Superior temporal gyrus (tissue), 1 donor: ENCODE results near the gene ATP8B4.
"Not testable (repeated sequence)": the region's sequence is repeated elsewhere in the genome, so short reads cannot be mapped to it uniquely, and the experiment has no call there.

Experiments used
- DNase-seq: peaks from one replicate; pipeline ENCODE4 v3.0.0-alpha.2; 2016; ENCODE audit errors: extremely low spot score

ATP8B4 gene

DNA sequence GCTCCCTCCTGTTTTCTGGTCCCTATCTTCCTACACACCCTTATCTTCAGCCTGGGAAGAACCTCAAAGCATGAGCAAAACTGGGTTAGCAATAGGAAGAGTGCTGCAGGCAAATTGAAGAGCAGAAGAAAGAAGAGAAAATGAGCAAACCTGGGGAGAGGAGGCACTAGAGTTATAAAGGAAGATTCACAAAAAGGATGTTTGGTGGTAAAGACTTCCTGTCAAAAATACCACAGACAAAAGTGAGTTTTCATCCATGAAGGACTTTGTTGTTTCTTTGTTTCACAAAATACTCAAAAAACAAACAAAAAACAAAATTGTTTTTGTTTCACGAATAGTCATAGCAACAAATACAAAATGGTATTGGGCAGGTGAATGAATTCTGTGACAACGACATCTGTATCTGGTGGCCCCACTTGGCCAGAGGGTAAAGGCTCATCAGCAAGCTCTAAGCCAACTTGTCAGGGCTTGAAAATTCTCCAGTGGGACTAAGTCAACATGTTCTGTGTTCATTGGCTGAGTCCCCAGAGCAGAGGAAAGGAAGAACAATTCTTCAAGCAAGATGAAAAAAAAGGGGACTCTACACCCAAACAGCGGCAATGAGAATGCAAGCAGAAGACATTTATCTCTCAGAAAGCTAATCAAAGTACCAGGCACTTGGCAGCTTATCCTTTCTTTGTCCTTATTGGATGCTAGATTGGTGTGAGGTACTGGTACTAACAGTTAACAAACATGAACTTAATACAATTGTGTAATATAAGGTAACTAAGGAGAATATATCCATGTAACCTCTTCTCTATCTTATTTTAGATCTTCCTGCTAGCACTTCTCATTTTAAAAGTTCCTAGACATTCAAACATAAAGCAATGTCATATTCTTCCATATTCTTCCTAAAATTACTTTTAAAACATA is 9.7 kb downstream of the ATP8B4 start:
- DNase-seq, result no peak

DNA sequence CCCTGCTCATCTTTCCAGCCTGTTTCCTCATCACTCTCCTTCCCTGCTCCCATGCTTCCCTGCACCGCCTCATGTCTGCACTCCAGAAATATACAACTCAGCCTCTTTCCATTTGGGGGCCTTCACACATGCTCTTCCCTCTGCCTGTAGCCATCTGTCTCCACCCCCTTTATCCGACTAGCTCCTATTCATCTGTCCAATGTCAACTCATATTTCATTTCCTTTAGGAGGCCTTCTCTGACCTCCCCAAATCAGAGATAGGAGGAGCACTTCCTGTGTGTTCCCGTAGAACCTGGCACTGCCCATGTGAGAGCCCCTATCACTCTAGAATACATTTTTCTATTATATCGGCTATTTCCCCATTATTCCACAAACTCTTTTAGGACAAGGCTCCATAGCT is 10.6 kb downstream of the ATP8B4 start:
- no peak for DNase-seq

DNA sequence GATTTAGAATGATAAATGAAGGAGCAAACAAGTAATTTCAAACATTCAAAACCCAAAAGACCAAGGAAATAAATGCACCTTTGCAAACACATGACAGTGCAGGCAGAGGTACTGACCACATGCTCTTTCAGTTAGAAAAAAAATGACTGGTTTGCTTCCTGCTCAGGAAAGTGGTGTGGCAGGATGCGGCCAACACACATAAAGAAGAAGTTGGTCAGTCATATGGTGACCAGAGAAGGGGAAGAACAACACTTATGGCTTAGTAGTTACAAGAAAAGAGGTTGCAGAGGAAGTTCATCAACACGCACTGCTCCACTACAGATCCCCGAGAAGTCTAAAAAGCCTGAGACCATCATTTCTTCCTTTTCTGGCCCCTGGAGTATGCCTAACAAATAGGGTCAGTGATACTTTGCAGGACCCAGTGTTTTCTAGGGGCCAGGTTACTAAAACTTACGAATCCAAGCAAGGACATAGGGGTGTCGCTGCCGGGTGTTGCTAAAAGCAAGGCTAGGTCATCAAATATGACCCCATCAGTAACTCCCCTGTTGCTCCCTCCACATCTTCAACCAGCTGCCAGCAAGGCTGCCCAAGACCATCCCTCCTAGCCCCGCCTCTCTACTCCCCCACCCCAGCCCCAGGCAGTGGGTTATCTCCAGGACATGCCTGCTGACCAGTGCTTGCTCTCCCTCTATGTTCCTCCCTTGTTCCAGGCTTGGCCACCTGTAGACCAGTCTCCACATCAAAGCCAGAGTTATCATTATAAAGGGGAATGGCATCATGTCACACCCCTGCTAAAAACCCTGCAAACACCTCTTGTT is 11.2 kb downstream of the ATP8B4 start:
- peak; percentile 28 for DNase-seq

DNA sequence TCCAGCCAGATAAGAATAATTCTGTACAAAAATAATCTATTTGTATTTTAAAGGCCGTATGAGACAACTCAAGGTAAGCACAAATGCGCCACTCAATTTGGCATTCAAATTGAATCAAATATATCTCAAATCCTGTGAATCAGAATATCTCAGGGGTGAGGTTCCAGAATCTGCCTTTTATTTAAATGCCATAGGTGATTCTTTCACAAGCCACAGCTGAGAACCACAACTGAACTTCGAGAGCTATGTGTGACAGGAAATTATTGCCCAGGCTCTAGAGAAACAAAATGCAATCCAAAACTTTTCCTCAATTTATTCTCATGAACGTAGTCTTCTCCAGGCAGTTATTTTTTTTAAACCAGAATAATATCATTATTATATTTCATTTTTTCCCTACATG is 11.9 kb downstream of the ATP8B4 start:
- no peak for DNase-seq

DNA sequence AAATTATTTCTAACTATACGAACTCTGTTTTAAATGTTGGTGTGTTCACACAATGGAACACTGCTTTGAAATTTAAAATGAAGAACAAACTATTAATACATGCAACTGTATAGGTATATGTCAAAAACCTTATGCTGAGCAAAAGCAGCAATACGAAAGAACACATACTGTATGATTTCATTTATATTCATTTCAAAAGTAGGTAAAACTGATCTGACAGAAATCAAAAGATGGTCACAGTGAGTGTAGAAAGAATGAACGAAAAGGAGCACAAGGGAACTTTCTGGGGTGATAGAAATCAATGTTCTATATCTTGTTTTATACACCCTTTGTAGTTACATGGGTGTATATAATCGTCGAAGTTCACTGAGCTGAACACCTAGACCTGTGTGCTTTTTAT is 12.6 kb downstream of the ATP8B4 start:
- DNase-seq, result no peak

DNA sequence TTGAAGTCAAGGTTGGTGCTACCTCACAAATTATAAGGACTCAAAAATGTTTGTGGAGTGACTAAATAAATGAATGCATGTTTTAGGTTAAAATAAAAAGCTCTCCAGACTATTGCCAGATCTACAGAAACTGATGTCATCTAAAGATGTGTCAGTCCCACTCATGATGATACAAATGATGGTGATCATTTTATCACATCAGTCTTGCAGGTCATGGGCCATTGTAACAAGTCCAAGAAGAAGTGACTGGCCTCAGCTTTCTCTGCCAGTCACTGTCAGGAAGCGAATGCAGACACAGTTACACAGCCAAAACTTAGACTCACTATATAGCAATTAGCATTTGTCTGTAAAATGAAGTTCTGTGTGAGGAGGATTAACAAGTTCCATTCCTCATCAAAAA is 18.5 kb downstream of the ATP8B4 start:
- no peak for DNase-seq

DNA sequence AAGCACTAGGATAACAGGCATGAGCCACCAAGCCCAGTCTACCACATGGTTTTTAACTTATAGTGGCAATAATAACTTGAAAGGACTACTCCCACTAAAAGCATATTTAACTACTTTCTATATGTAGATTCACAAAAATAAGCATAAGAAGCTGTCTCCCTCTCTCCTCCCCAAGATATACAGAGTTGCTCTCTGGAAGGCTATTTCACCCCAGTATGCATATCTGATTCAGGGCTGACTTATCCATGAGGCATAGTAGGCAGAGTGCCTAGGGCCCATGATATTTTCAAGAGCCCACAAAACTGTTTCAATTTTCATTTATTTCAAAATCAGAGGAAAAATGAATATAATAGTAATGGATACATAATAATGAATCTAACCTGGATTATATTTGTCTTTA is 20.5 kb downstream of the ATP8B4 start:
- DNase-seq, result no peak

DNA sequence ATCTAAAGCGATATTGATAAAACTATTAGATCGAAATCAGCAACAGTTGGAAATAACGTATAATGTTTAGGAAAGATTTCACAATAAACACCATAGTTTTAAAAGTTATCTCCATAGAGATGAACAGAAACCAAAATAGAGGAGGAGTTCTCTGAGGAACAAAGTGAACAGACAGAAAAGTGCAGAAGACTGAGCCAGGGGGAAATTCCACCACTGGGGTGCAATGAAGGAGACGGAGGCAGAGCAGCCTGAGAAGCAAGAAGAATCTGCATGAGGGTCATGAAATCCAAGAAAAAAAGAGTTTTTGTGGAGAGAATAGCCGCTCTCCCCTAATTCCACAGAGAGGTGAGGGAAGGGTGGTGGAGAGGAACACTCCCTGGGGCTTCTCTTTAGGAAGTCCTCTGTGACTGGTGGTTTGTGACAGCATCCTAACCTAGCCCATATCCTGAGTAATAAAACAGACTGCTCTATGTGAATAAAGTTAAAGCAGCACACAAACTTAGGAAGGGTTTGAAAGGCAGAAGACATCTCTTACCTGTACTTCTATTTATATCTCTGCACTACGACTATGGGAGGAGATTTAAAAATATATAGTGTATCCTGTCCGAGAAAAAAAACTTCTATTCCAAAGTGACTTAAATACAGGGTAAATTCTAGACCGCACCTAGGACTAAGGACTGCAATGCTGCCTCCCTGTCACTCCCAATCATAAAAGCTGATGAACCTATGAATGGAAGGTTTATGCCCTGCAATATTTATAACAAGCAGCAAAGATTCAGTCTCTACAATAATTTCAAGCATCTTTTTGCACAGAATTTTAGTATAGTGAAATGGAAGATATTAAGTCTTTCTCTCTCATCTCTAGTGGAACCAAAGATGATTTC is 22.9 kb downstream of the ATP8B4 start:
- DNase-seq, result no peak

DNA sequence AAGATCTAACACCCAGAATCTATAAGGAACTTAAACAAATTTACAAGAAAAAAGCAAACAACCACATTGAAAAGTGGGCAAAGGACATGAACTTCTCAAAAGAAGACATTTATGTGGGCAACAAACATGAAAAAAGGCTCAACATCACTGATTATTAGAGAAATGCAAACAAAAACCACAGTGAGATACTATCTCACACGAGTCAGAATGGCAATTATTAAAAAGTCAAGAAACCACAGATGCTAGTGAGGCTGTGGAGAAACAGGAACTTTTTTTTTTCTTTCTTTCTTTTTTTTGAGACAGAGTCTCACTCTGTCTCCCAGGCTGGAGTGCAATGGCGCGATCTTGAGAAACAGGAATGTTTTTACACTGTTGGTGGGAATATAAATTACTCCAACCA is 29.6 kb downstream of the ATP8B4 start:
- not testable (repeated sequence) for DNase-seq

DNA sequence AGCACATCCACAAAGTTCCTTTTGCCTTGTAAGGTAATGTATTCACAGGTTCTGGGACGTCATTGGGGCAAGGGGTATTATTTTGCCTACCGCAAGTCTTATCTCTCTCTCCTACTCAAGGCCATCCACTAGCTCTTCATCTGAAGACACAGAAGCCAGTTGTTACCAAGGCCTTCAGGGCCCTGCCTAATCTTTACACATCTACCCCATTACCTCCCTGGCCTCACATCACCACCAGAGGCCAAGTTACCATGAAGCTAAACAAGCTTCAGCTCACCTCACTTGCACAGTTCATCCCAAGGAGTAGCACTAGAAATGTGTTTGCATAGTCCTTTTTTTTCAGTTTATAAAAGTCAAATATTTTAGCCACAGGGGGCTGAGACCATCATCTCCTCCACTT is 34.1 kb downstream of the ATP8B4 start:
- no peak for DNase-seq

DNA sequence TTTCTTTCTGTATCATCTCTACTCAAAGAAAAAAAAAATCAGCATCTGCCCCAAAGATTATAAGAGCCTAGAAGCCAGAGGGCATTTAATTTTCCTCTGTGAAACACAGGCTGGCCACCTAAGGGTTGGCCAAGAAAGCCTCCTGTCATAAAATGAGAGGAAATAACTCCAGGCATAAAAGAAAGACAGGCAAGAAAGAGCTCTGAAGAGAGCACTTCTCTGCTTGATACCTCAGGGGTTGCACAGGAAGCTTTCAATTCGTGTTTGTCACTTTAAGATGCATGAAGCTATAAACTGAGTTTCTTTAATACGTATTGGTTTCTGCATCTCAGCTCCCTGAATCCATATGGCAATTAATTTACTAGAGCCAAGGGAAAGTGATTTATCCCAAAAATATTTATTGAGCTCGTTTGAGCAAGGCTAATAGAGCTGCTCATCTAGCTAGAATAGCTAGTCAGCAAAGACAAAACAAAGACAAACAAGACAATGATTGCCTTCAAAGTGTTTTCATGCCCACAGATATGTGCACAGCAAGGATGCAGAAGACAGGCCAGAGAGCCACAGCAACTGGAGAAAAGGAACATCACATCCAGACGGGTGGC is 35.5 kb downstream of the ATP8B4 start:
- no peak for DNase-seq

DNA sequence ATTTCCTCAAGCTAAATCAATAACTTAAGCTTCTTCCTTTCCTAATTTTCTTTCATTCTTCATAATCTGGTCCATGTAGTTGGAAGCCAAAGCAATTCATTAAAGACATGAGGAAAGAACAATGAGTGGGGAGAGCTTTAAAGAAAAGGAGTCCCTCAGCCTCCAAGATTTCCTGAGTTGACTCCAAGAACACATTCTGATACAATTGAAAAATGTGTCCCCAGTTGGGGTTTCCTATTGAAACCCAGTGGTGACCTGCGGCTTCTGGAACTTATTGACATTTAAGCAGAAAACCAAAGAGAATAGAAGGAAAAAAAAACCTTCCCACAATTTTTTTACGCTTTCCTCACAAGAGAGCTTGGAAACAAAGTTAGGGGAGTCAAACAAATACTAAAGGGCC is 37.0 kb downstream of the ATP8B4 start:
- DNase-seq, result no peak

DNA sequence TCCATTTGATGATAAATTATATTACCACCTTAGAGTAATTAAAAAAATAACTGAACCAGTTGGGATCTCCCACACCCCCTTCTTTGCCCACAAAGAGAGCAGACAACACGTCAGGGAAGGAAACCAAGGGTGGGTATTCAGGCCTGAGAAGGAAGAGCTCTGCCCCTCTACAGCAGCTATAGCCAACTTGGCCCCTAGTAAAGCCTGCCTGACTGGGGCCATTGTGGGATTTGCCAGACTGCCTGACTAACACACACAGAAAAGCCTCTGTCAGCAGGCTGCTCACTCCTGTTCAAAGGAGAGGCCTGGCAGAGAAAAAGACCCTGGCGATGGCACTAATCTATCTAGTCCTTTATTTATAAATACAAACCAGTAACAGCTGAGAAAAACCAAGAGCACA is 41.4 kb downstream of the ATP8B4 start:
- DNase-seq, result peak; percentile 57

DNA sequence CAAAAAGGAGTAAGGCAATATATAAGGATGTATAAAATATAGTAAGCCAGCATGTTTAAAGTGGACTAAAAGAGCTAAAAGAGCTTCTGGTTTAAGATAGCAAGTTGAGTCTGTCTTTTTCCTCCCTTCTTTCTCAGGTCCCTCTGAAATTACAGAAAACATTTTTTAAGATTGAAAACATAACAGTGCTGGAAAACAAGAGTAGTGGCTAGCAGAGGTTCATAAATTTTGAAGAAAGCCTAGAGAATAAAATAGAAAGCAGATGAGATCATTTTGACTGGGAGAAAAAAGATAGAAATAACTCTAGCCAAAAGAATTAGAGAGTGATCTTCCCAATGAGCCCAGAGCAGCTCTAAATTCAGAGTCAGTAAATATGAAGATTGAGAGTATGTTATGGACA is 41.9 kb downstream of the ATP8B4 start:
- no peak for DNase-seq

DNA sequence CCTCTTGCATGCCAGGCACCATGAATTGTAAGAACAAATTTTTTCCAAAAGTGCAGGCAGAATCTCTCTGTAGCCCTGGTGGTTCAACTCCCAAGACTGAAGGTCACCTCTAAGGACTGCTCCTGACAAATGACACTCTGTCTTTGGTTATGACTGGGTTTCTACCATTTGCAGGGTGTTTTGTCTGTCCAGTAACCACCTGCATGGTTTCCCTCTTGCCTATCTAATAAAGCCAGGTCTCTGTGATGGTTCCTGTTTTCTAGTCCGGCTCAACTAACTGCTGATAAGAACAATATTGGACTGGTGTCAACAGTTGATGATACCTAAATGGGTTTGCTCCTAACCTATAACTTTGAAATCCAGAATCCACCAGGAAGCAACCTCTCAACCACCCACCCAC is 43.7 kb downstream of the ATP8B4 start:
- DNase-seq, result no peak

DNA sequence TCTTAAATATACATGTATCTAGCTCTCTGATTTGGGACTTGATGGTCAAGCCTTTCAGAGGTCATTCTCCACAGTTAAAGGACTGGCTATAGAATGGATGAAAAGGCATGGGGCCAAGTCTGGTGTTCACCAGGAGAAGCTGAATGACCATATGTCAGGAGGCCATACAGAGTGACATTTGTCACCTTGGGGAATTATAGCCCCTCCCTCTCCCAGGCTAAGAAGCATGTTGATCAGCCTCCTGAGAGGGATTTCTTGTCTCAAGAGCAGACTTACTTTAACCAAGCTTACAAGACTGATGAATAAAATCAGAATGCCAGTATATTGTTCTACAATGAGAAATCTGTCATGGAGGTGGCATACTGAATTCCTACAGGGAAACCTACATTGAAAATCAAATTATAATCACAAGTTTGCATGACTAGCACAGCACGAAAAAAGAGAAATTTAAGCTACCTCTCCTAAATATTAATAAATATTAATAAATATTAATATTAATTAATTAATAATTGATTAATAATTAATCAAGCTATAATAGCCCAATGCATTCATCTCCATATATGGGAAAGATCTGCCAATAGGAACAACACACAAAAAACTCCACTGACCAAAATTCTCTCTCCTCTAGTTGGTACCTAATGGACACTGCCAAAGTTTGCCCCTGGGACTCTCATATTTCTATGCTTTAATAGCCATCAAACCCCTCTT is 47.3 kb downstream of the ATP8B4 start:
- no peak for DNase-seq

DNA sequence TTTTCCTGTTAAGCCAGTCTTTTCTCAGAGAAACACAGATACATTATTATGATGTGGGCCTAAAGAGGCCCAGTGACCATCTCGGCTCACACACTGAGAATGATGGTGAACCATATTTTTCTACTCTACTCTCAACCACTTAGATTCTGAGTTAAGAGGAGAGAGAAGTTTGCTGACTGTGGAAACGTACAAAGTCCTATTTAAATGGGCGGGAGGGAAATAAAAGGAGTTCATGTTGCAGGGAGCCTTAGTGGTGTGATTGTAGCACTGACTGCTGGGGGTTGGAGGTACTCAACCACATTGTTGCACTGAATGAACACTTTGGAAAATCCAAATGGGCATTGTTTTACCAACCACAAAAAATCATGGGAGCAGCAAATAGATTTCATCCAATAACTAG is 51.0 kb downstream of the ATP8B4 start:
- DNase-seq, result no peak

DNA sequence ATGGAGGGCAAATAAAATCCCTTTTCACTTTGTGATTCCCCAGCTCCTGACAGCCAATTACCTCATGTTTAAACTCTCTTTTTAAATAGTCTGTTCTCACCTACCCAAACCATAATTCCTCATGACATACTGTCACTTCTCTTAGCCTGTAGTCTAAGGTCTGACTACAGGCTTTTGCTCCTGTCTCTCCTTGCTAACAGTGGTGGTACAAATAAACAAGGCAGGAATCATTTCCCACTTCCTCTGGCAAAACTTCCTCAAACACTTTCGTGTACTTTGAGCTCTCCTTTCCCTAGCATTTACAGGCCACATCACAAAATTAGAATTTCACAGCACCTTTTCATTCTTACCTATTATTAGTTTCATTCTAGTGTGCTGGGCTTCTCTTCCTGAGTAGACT is 51.8 kb downstream of the ATP8B4 start:
- DNase-seq, result no peak

DNA sequence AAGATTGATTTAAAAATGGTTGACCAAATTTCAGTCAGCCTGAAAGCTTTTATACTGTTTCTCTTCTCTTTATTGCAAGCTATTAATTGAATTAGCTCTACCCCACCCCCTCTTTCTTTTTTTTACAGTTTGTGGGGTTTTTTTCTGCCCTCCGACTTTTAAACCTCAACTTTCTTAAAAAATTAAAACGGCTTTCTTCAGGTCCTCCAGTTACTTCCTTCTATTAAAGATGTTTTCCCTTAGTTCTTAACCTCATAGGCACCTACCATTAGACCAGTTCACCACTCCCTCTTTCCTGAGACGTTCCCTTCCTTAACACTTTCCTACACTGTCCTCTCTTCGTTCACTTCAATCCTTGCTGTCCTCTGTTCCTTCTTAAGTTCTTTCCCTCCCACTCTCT is 52.4 kb downstream of the ATP8B4 start:
- DNase-seq, result no peak

DNA sequence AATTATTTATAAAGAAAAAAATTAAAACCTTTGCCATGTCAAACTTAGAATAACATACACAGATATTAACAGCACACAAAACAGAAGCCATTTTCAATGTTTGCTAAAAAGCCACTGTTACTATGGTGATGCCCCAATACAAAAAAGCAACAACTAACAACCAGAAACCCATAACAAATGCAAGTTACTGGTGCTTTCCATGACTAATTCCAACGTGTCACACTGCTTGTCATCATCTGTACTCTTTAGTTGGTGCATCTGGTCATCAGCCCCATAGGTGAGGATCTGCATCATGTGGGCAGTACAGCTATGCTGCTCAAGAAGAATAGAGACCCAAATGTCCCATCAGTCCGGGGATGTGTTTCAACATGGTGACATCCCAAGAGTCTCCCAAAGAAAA is 52.8 kb downstream of the ATP8B4 start:
- DNase-seq, result no peak

DNA sequence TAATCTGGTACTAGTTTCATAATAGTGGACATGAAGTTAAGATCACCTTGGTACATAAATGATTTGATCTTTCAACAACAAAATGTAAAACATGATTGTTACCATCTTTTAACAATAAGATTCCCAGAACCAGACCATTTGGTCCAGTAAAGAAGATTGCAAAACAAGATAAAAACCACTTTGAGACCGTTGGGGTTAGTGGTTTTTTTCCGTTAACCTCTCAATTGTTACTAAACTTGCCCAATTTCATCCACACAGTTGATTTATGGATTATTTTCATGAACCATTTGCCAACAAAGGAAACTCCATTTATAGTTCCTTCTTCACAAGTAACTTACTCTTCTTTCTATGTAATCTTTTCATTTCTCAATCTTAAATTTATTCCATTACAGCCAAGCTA is 53.8 kb downstream of the ATP8B4 start:
- no peak for DNase-seq
